NOMO-1 (cell line): ENCODE results near the gene ANKRD40.

Source experiments
- DNase-seq, 2 experiments: peaks; one replicate each; lab custom pipeline; 2025; ENCODE audit not compliant: unreplicated experiment in 2 of 2; lab: John Stamatoyannopoulos, UW

The ANKRD40 gene

GRCh38 chr17:50651661-50652060 lies 56.1 kb downstream of the ANKRD40 start:
- DNase-seq, result no peak

GRCh38 chr17:50649042-50649908 lies 58.4 kb downstream of the ANKRD40 start:
- no peak for DNase-seq

GRCh38 chr17:50647187-50647586 lies 60.5 kb downstream of the ANKRD40 start:
- DNase-seq, result no peak

GRCh38 chr17:50645748-50646682 lies 61.7 kb downstream of the ANKRD40 start:
- no peak for DNase-seq
